SK-N-SH treated with all-trans-retinoic acid at 6 μM for 48 hours (cell line): ENCODE data around the gene SLX9.

ENCODE experiments used
- ARNTL ChIP-seq: fragments of 450-650 bp; formaldehyde crosslinking; IDR thresholded peaks from 2 replicates; pipeline ENCODE4 v1.5.0; 2020; ENCODE audit warnings: low read depth, mild to moderate bottlenecking, moderate library complexity, borderline replicate concordance
- OSR1 ChIP-seq: fragments of 250-450 bp; sonication (Bioruptor Pico); IDR thresholded peaks from 2 replicates; pipeline ENCODE4 v1.8.0; 2022; ENCODE audit warnings: moderate library complexity, mild to moderate bottlenecking, inconsistent platforms
- TCF4 ChIP-seq: fragments of 250-450 bp; sonication (Bioruptor Pico); IDR thresholded peaks from 2 replicates; pipeline ENCODE4 v1.8.0; 2021; ENCODE audit warnings: mild to moderate bottlenecking, moderate library complexity, borderline replicate concordance
- ZC3H10 ChIP-seq: fragments of 250-450 bp; sonication (Bioruptor Pico); IDR thresholded peaks from 2 replicates; pipeline ENCODE4 v1.5.1; 2021; ENCODE audit warnings: mild to moderate bottlenecking, moderate library complexity
- ZFP3 ChIP-seq: fragments of 250-450 bp; sonication (Bioruptor Pico); IDR thresholded peaks from 2 replicates; pipeline ENCODE4 v1.5.0; 2020; ENCODE audit warnings: mild to moderate bottlenecking, moderate library complexity
- ZNF565 ChIP-seq: fragments of 450-650 bp; formaldehyde crosslinking; conservative IDR thresholded peaks from 2 replicates; pipeline ENCODE4 v1.5.0; 2020; ENCODE audit warnings: low read depth, mild to moderate bottlenecking, moderate library complexity
- TF ChIP-seq, protein P1 (sequence below): fragments of 250-450 bp; sonication (Bioruptor Pico); IDR thresholded peaks from 2 replicates; pipeline ENCODE4 v1.5.1; 2020; ENCODE audit warnings: low read depth, mild to moderate bottlenecking, moderate library complexity
- TF ChIP-seq, protein P2 (sequence below): fragments of 250-450 bp; sonication (Bioruptor Pico); IDR thresholded peaks from 2 replicates; pipeline ENCODE4 v1.8.0; 2020; ENCODE audit warnings: mild to moderate bottlenecking, moderate library complexity, borderline replicate concordance
- TF ChIP-seq, protein P3 (sequence below): fragments of 250-450 bp; sonication (Bioruptor Pico); IDR thresholded peaks from 2 replicates; pipeline ENCODE4 v1.5.1; 2021; ENCODE audit warnings: mild to moderate bottlenecking, moderate library complexity
- TF ChIP-seq, protein P4 (sequence below): fragments of 250-450 bp; sonication (Bioruptor Pico); IDR thresholded peaks from 2 replicates; pipeline ENCODE4 v1.5.0; 2020; ENCODE audit warnings: mild to moderate bottlenecking, moderate library complexity

DNA sequence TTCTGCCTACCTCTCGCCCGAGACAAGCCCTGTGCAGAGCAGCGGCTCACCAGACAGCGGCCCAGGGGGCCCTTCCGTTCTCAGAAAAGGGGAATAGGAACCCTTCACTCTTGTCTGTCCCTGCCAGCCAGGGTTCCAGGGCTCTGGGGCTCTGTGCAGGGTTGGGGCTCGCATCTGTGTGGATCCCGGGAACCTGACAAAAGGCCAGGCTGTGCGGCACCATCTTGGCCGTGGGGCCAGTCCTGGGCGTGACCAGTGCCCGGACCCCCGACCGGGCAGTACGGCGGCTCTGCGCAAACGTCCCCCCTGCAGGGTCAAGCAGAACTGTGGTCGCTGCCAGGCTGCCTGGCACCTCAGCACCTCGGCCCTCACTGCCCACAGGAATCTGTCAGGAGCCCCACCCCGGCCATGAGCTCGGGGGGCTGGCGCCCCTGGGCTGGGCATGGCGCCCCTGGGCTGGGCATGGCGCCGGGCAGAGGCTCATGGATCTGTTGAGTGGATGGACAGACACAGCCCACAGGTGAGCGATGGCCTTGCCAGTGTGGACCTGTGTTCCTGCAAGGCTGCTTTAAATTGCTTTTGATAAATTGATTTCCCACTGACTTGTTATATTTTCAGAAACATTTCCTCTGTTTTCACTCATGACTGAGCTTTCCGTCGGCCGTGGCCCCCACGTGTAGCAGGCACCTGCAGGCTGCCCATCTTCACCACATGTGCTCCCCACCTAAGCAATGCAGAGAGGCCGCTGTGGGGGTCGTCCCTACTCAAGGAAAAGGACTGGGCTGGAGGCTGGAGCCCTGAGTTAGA, 59.0 kb downstream of the SLX9 start:
- TF ChIP-seq ZNF565 (CRISPR knock-in tag) (no peak), TCF4 (no peak), ZFP3 (CRISPR knock-in tag) (no peak), ARNTL (CRISPR knock-in tag) (no peak), OSR1 (no peak), ZC3H10 (CRISPR knock-in tag) (no peak)
- TF ChIP-seq, protein P1, sequence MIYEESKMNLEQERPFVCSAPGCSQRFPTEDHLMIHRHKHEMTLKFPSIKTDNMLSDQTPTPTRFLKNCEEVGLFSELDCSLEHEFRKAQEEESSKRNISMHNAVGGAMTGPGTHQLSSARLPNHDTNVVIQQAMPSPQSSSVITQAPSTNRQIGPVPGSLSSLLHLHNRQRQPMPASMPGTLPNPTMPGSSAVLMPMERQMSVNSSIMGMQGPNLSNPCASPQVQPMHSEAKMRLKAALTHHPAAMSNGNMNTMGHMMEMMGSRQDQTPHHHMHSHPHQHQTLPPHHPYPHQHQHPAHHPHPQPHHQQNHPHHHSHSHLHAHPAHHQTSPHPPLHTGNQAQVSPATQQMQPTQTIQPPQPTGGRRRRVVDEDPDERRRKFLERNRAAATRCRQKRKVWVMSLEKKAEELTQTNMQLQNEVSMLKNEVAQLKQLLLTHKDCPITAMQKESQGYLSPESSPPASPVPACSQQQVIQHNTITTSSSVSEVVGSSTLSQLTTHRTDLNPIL (CRISPR knock-in tag): no peak
- TF ChIP-seq, protein P2, sequence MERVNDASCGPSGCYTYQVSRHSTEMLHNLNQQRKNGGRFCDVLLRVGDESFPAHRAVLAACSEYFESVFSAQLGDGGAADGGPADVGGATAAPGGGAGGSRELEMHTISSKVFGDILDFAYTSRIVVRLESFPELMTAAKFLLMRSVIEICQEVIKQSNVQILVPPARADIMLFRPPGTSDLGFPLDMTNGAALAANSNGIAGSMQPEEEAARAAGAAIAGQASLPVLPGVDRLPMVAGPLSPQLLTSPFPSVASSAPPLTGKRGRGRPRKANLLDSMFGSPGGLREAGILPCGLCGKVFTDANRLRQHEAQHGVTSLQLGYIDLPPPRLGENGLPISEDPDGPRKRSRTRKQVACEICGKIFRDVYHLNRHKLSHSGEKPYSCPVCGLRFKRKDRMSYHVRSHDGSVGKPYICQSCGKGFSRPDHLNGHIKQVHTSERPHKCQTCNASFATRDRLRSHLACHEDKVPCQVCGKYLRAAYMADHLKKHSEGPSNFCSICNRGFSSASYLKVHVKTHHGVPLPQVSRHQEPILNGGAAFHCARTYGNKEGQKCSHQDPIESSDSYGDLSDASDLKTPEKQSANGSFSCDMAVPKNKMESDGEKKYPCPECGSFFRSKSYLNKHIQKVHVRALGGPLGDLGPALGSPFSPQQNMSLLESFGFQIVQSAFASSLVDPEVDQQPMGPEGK: no peak
- TF ChIP-seq, protein P3, sequence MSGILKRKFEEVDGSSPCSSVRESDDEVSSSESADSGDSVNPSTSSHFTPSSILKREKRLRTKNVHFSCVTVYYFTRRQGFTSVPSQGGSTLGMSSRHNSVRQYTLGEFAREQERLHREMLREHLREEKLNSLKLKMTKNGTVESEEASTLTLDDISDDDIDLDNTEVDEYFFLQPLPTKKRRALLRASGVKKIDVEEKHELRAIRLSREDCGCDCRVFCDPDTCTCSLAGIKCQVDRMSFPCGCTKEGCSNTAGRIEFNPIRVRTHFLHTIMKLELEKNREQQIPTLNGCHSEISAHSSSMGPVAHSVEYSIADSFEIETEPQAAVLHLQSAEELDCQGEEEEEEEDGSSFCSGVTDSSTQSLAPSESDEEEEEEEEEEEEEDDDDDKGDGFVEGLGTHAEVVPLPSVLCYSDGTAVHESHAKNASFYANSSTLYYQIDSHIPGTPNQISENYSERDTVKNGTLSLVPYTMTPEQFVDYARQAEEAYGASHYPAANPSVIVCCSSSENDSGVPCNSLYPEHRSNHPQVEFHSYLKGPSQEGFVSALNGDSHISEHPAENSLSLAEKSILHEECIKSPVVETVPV: no peak
- TF ChIP-seq, protein P4, sequence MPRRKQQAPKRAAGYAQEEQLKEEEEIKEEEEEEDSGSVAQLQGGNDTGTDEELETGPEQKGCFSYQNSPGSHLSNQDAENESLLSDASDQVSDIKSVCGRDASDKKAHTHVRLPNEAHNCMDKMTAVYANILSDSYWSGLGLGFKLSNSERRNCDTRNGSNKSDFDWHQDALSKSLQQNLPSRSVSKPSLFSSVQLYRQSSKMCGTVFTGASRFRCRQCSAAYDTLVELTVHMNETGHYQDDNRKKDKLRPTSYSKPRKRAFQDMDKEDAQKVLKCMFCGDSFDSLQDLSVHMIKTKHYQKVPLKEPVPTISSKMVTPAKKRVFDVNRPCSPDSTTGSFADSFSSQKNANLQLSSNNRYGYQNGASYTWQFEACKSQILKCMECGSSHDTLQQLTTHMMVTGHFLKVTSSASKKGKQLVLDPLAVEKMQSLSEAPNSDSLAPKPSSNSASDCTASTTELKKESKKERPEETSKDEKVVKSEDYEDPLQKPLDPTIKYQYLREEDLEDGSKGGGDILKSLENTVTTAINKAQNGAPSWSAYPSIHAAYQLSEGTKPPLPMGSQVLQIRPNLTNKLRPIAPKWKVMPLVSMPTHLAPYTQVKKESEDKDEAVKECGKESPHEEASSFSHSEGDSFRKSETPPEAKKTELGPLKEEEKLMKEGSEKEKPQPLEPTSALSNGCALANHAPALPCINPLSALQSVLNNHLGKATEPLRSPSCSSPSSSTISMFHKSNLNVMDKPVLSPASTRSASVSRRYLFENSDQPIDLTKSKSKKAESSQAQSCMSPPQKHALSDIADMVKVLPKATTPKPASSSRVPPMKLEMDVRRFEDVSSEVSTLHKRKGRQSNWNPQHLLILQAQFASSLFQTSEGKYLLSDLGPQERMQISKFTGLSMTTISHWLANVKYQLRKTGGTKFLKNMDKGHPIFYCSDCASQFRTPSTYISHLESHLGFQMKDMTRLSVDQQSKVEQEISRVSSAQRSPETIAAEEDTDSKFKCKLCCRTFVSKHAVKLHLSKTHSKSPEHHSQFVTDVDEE (CRISPR knock-in tag): no peak
